ENCODE data around the gene ARHGAP19. TPM values are rescaled to one million over a fixed set of nuclear protein-coding genes. Genes with fewer than 3 reads are reported as not detected.
A peak's percentile ranks its signal among the peaks of the same experiment; 100 is the strongest.

The ARHGAP19 gene
- total and polyA plus RNA-seq, 2 donors (not counting 3 experiments of a cell fraction or from before 2014, with no cell fraction given) = 6.8 to 20.0 TPM

DNA sequence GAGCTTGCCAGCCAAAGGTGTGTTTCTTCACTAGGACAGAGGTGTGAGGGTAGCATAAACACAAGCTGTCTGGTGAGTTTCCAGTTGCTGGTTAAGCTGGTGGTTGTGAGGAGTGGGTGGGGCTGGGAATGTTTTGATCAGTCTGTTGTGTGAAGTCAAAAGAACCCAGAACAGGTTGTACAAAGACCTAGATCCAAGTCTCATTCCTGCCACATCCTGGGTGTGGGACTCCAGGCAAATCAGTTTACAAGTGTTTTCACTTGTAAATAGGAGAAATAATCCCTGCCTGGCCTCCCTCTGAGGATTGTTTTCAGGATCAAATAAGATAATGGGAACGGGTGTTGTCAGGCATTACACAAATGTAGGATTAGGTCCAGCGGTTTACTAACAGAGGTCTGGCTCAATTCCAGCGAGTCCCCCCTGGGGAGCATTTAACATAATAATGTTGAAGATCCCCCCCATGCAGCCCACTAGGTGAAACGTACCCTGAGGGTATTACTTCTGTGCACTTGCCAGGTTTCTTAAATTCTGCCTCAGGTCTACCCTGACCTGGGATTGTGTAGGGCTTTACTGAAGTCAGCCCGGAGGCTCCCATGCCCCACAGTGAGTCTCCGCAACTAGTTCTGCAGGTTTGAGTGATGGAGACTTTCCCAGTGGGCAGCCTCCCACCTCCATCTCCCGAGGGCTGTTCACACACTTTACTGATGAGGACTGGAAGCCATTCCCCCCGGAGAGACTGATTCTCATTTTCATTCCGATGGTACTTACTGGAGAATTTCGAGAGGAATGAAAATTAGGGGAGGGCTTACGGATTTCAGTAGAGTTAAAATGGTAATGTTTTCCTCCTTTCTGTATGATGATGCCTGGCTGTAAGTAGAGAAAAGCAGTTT is 44.8 kb upstream of the ARHGAP19 start:
- H4K20me1 ChIP-seq (replicated peaks; ENCODE audit: control insufficient read depth, extremely low read depth, insufficient read depth, low read length) = no peaks in the 10 kb centered on the region
- no peak overlapping the region for H3K27ac ChIP-seq (ENCODE audit: insufficient read depth, low read depth, low read length)
- FAIRE-seq (no peak), DNase-seq (ENCODE audit: low read depth, low spot score) (no peak)
- H3K4me3 ChIP-seq (replicated peaks in 1 of 3; ENCODE audit: insufficient read depth in 1 of 3, low read depth in 1 of 3, low read length in 3 of 3) = no peak overlapping the region
- no peaks in the 10 kb centered on the region for H3K9me1 ChIP-seq (replicated peaks; ENCODE audit: control insufficient read depth, extremely low read depth, insufficient read depth, low read length)
- ChIA-PET POLR2A (no interaction called here), CTCF (interaction anchor here (1.7 kb wide), 1 partner anchor 59 kb away, joined by 6 read pairs; no protein-coding TSS in a partner anchor)
- intact Hi-C loops (cut with micrococcal nuclease) = loop anchor here (10.0 kb wide), 1 partner anchor 262 kb away; no protein-coding TSS in a partner anchor
- peaks cover 11% of the 10 kb centered on the region for H3K79me2 ChIP-seq (ENCODE audit: control insufficient read depth, insufficient read depth, low read length)
- H3K9ac ChIP-seq (replicated peaks; ENCODE audit: extremely low read depth, insufficient read depth, low read length) = no peak overlapping the region
- no peaks in the 10 kb centered on the region for H3K9me3 ChIP-seq (replicated peaks; ENCODE audit: control insufficient read depth, insufficient read depth, low read length)
- no peak overlapping the region for H2AFZ ChIP-seq (ENCODE audit: low read depth, low read length)
- H3K36me3 ChIP-seq (ENCODE audit: control insufficient read depth in 2 of 2, extremely low read depth in 1 of 2, insufficient read depth in 2 of 2, low read length in 2 of 2) = no peaks in the 10 kb centered on the region
- H3K27me3 ChIP-seq (ENCODE audit: control insufficient read depth in 2 of 2, insufficient read depth in 2 of 2, low read length in 2 of 2) = peaks cover 23 to 29% of the 10 kb centered on the region in 2 experiments
- H3K4me2 ChIP-seq (ENCODE audit: insufficient read depth, low read length) = no peak overlapping the region
- dilution Hi-C loops (cut with MboI; ENCODE audit: extremely low pct_ligation_motif_present, low sequenced_read_pairs) = no loop called here
- BruUV-seq (replicated peaks) = no TSS peak
- TF ChIP-seq JUN (IDR thresholded peaks at IDR 0.05; ENCODE audit: borderline replicate concordance, insufficient read depth, insufficient read length, low read depth) = no peak
- TF ChIP-seq POLR2A (IDR thresholded peaks at IDR 0.05; ENCODE audit: low read depth, low read length) = no peak
- TF ChIP-seq GATA2 (IDR thresholded peaks at IDR 0.05; ENCODE audit: insufficient read depth, insufficient read length, low read depth, low read length) = no peak
- TF ChIP-seq, protein P1, sequence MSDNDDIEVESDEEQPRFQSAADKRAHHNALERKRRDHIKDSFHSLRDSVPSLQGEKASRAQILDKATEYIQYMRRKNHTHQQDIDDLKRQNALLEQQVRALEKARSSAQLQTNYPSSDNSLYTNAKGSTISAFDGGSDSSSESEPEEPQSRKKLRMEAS (IDR thresholded peaks at IDR 0.05; ENCODE audit: insufficient read depth, insufficient read length) = no peak
- peak; percentile 18 for TF ChIP-seq EZH2 (IDR thresholded peaks at IDR 0.05; ENCODE audit: borderline replicate concordance, low read depth, low read length, severe bottlenecking)
- peaks cover 3% of the 10 kb centered on the region for H3K4me1 ChIP-seq (ENCODE audit: control insufficient read depth, extremely low read depth, insufficient read depth, low read length)

DNA sequence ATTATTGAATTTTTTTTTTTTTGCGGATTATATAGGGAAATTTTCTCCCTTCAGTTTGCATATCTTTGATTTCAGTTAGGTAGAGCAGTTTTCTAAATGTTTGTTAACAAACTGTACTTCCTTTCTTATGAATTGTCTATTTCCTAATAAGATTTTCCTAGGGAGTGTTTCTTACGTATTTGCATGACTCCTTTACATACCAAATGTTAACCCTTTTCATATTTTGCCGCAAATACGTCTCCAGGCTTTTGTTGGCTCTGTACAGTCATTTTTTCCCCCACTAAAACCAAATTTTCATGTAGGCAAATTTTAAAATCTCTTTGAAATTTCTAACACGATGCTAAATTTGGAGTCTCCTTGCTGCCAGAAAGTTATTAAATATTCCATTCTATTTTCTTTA is 44.0 kb upstream of the ARHGAP19 start:
- no TSS peak for BruUV-seq (replicated peaks)
- Histone ChIP-seq H3K27me3 (ENCODE audit: control insufficient read depth in 2 of 2, insufficient read depth in 2 of 2, low read length in 2 of 2) (peaks cover 20 to 29% of the 10 kb centered on the region in 2 experiments), H3K4me3 (replicated peaks in 1 of 3; ENCODE audit: insufficient read depth in 1 of 3, low read depth in 1 of 3, low read length in 3 of 3) (no peak overlapping the region), H3K9me1 (replicated peaks; ENCODE audit: control insufficient read depth, extremely low read depth, insufficient read depth, low read length) (no peaks in the 10 kb centered on the region), H3K36me3 (ENCODE audit: control insufficient read depth in 2 of 2, extremely low read depth in 1 of 2, insufficient read depth in 2 of 2, low read length in 2 of 2) (no peaks in the 10 kb centered on the region), H3K79me2 (ENCODE audit: control insufficient read depth, insufficient read depth, low read length) (peaks cover 16% of the 10 kb centered on the region), H2AFZ (ENCODE audit: low read depth, low read length) (no peak overlapping the region), H3K9ac (replicated peaks; ENCODE audit: extremely low read depth, insufficient read depth, low read length) (no peak overlapping the region), H3K4me2 (ENCODE audit: insufficient read depth, low read length) (no peak overlapping the region), H3K27ac (ENCODE audit: insufficient read depth, low read depth, low read length) (no peak overlapping the region), H4K20me1 (replicated peaks; ENCODE audit: control insufficient read depth, extremely low read depth, insufficient read depth, low read length) (no peaks in the 10 kb centered on the region), H3K4me1 (ENCODE audit: control insufficient read depth, extremely low read depth, insufficient read depth, low read length) (peaks cover 11% of the 10 kb centered on the region), H3K9me3 (replicated peaks; ENCODE audit: control insufficient read depth, insufficient read depth, low read length) (no peaks in the 10 kb centered on the region)
- POLR2A ChIA-PET = no interaction called here
- TF ChIP-seq, protein P2, sequence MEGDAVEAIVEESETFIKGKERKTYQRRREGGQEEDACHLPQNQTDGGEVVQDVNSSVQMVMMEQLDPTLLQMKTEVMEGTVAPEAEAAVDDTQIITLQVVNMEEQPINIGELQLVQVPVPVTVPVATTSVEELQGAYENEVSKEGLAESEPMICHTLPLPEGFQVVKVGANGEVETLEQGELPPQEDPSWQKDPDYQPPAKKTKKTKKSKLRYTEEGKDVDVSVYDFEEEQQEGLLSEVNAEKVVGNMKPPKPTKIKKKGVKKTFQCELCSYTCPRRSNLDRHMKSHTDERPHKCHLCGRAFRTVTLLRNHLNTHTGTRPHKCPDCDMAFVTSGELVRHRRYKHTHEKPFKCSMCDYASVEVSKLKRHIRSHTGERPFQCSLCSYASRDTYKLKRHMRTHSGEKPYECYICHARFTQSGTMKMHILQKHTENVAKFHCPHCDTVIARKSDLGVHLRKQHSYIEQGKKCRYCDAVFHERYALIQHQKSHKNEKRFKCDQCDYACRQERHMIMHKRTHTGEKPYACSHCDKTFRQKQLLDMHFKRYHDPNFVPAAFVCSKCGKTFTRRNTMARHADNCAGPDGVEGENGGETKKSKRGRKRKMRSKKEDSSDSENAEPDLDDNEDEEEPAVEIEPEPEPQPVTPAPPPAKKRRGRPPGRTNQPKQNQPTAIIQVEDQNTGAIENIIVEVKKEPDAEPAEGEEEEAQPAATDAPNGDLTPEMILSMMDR (IDR thresholded peaks at IDR 0.05; ENCODE audit: extremely low read depth in 1 of 2, insufficient read depth in 1 of 2, low read depth in 1 of 2, low read length in 2 of 2) = no peak
- TF ChIP-seq POLR2AphosphoS5 (IDR thresholded peaks at IDR 0.05; ENCODE audit: insufficient read depth, low read depth, low read length) (no peak), GATA2 (IDR thresholded peaks at IDR 0.05; ENCODE audit: insufficient read depth, insufficient read length, low read depth, low read length) (no peak)
- CTCF ChIA-PET = interaction anchor here (1.7 kb wide), 1 partner anchor 58 kb away, joined by 6 read pairs; no protein-coding TSS in a partner anchor
- FAIRE-seq = no peak
- intact Hi-C loops (cut with micrococcal nuclease) (loop anchor here (10.0 kb wide), 1 partner anchor 262 kb away; no protein-coding TSS in a partner anchor), dilution Hi-C loops (cut with MboI; ENCODE audit: extremely low pct_ligation_motif_present, low sequenced_read_pairs) (no loop called here)
- DNase-seq (ENCODE audit: low read depth, low spot score) = no peak

Data from endothelial cell of umbilical vein (primary cell).